Esophagus squamous epithelium (tissue), 5 donors: ENCODE data around the gene TMED10. TPM values are rescaled to one million over a fixed set of nuclear protein-coding genes. Genes with fewer than 3 reads are reported as not detected.
"Not testable (repeated sequence)": the region's sequence is repeated elsewhere in the genome, so short reads cannot be mapped to it uniquely, and the experiment has no call there.

ENCODE experiments used
- DNase-seq: peaks from one replicate; lab custom pipeline; 2025; lab: John Stamatoyannopoulos, UW
- H3K27ac ChIP-seq, 4 donors: fragments of 200-600 bp; sonication (generic); one replicate each; pipeline ENCODE4 v1.5.1; 2016 to 2019; ENCODE audit warnings: mild to moderate bottlenecking in 1 of 4
- H3K27me3 ChIP-seq, 4 donors: fragments of 200-600 bp; sonication (generic); 1 replicate in 3 of 4; 2 replicates in 1 of 4; pipeline versions ENCODE4 v1.5.1 to v1.6.0; 2017 to 2021; ENCODE audit warnings: antibody characterized with exemption in 1 of 4
- H3K36me3 ChIP-seq, 3 donors: fragments of 200-600 bp; sonication (generic); one replicate each; pipeline ENCODE4 v1.5.1; 2016 to 2019
- H3K4me1 ChIP-seq, 3 donors: fragments of 200-600 bp; sonication (generic); one replicate each; pipeline ENCODE4 v1.5.1; 2017 to 2019
- H3K4me3 ChIP-seq, 4 donors: fragments of 200-600 bp; sonication (generic); 1 replicate in 3 of 4; 2 replicates in 1 of 4; pipeline ENCODE4 v1.5.1; 2016 to 2019; ENCODE audit warnings: mild to moderate bottlenecking in 2 of 4, moderate library complexity in 1 of 4
- H3K9me3 ChIP-seq, 3 donors: fragments of 200-600 bp; sonication (generic); one replicate each; pipeline ENCODE4 v1.5.1; 2016 to 2019
- CTCF ChIP-seq, 6 experiments: fragments of 450-650 bp in 4 of 6; fragments of 200-600 bp in 2 of 6; sonication (generic) in 2 of 6; IDR thresholded peaks; one replicate each; pipeline ENCODE4 v1.5.1; 2016 to 2019; ENCODE audit warnings: antibody characterized with exemption in 6 of 6, mild to moderate bottlenecking in 4 of 6, moderate library complexity in 4 of 6
- POLR2A ChIP-seq, 4 donors: fragments of 450-650 bp; IDR thresholded peaks; one replicate each; pipeline ENCODE4 v1.6.1; 2017; ENCODE audit warnings: antibody characterized with exemption in 4 of 4, mild to moderate bottlenecking in 4 of 4, moderate library complexity in 3 of 4
- WGBS, 2 donors: methylation state at CpG; one replicate each; pipeline ENCODE4 v1.1.5; 2018; 5-methylcytosine and 5-hydroxymethylcytosine counted together
- intact Hi-C: fragments of 100-400 bp; cut with DNase I; formaldehyde crosslinking; loops from one replicate; pipeline ENCODE4 v1.15.0; 2022
- total RNA-seq, 4 donors: library from RNA; depleted of rRNA; stranded (reverse); fragments of >200 nt; gene quantifications; one replicate each; pipeline ENCODE4 v1.1.0, GENCODE V29; 2016
- donor health status: DM: yes; HTN: yes; CAD: no.

The TMED10 gene
- total RNA-seq, 4 donors from 2014 or later: 174 to 267 (median 206) TPM

DNA sequence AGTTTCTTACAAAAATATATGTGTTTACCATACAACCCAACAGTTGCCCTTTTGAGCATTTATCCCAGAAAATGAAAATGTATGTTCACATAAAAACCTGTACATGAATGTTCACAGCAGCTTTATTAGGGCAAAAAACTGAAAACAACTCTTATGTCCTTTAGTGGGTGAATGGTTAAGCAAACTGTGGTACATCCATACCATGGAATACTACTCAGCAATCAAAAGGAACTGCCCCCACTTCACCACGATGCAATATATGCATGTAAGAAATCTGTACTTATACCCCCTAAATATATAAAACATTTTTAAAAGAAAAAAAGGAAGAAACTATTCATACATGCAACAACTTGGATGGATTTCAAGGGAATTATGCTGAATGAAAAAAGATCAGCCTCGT is 42.8 kb downstream of the TMED10 start:
- Histone ChIP-seq H3K4me1 (peaks cover 0 to 34% (median 4%) of the 10 kb centered on the region in 3 donors), H3K27me3 (no peaks in the 10 kb centered on the region), H3K36me3 (peaks cover 8 to 50% (median 10%) of the 10 kb centered on the region in 3 donors), H3K9me3 (no peaks in the 10 kb centered on the region), H3K4me3 (no peak overlapping the region), H3K27ac (peak overlapping the region in 1 of 4 donors; percentile 45)
- DNase-seq: no peak
- no peak for TF ChIP-seq POLR2A (IDR thresholded peaks at IDR 0.05)
- no peak for TF ChIP-seq CTCF (IDR thresholded peaks at IDR 0.05)
- WGBS, 2 donors: 58 to 72% methylated on average over 2 of the region's 2 CpGs
- intact Hi-C loops: loop anchor here (5.0 kb wide), 1 partner anchor 164 kb away; no protein-coding TSS in a partner anchor

- Histone ChIP-seq H3K4me3 (no peak overlapping the region), H3K4me1 (peaks cover 0 to 34% (median 13%) of the 10 kb centered on the region in 3 donors), H3K36me3 (peaks cover 8 to 50% (median 10%) of the 10 kb centered on the region in 3 donors), H3K27ac (peak overlapping the region; percentile 5 to 59 (median 48)), H3K27me3 (no peaks in the 10 kb centered on the region), H3K9me3 (no peaks in the 10 kb centered on the region)
- DNase-seq: no peak
- TF ChIP-seq CTCF (IDR thresholded peaks at IDR 0.05) (peak; percentile 64 to 89 (median 86)), POLR2A (IDR thresholded peaks at IDR 0.05) (no peak)
- intact Hi-C loops: loop anchor here (5.0 kb wide), 1 partner anchor 165 kb away; no protein-coding TSS in a partner anchor
- 25 to 37% methylated on average over 3 to 4 of the region's 4 CpGs for WGBS, 2 donors
Measured at GRCh38 chr14:75132382-75133086, 43.9 kb downstream of the TMED10 start.

- WGBS, 2 donors: 83 to 90% methylated on average over 5 of the region's 5 CpGs
- H3K27ac ChIP-seq: peak overlapping the region in 3 of 4 donors; percentile 94 to 97 (median 97)
- H3K4me3 ChIP-seq: no peak overlapping the region
- peaks cover 0 to 29% (median 0%) of the 10 kb centered on the region in 3 donors for H3K36me3 ChIP-seq
- no peak for TF ChIP-seq CTCF (IDR thresholded peaks at IDR 0.05)
- TF ChIP-seq POLR2A (IDR thresholded peaks at IDR 0.05): no peak
- H3K4me1 ChIP-seq: peaks cover 10 to 60% (median 38%) of the 10 kb centered on the region in 3 donors
- no peaks in the 10 kb centered on the region for H3K27me3 ChIP-seq
- H3K9me3 ChIP-seq: no peaks in the 10 kb centered on the region
- no peak for DNase-seq
- intact Hi-C loops: no loop called here
Measured at GRCh38 chr14:75128596-75128990, 47.8 kb downstream of the TMED10 start.

DNA sequence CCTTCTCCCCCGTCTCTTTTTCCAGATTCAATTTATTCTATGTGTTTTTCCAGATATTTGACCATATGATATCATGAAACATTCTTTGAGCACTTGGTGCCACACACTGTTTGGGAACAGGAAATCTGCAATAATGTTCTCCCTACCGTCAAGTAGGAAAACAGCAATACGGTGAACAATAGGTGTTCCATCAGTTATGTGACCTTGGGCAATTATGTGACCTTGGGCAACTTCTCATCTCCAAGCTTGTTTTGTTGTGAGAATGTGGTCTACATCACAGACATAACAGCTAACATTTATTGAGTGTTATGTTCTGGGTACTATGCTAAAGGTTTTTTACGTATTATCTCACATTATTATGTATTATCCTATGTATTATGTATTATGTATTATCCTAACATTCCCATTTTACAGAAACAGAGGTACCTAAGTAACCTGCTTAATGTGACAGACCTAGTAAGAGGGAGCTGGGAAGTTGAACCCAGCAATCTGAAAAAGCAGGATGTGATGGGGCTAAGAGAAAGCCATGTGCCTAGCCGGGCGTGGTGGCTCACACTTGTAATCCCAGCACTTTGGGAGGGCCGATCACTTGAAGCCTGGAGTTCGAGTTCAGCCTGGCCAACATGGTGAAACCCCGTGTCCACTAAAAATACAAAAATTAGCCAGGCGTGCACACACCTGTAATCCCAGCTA is 48.4 kb downstream of the TMED10 start:
- no peak for DNase-seq
- Histone ChIP-seq H3K4me3 (peak overlapping the region; percentile 46 to 83 (median 78)), H3K27ac (peak overlapping the region; percentile 88 to 97 (median 96)), H3K27me3 (no peaks in the 10 kb centered on the region), H3K36me3 (peaks cover 0 to 23% (median 0%) of the 10 kb centered on the region in 3 donors), H3K4me1 (peaks cover 10 to 65% (median 38%) of the 10 kb centered on the region in 3 donors), H3K9me3 (no peaks in the 10 kb centered on the region)
- 66 to 69% methylated on average over 10 of the region's 10 CpGs for WGBS, 2 donors
- intact Hi-C loops: no loop called here
- no peak for TF ChIP-seq CTCF (IDR thresholded peaks at IDR 0.05)
- no peak for TF ChIP-seq POLR2A (IDR thresholded peaks at IDR 0.05)

- Histone ChIP-seq H3K4me1 (peaks cover 10 to 61% (median 38%) of the 10 kb centered on the region in 3 donors), H3K36me3 (peaks cover 0 to 25% (median 0%) of the 10 kb centered on the region in 3 donors), H3K4me3 (peak overlapping the region; percentile 46 to 83 (median 78)), H3K27ac (peak overlapping the region; percentile 88 to 97 (median 96))
- H3K27me3 ChIP-seq, DNase-seq, H3K9me3 ChIP-seq, intact Hi-C loops: not testable (repeated sequence)
- 8 to 25% methylated on average over 14 to 15 of the region's 16 CpGs for WGBS, 2 donors
Measured at GRCh38 chr14:75127474-75127820, 49.0 kb downstream of the TMED10 start.
